Stimulated activated CD8-positive, alpha-beta memory T cell treated with anti-CD3 and anti-CD28 coated beads, Interleukin-15, amount 100 ng/mL, for 1 hour (primary cell): ENCODE data around the gene PPP1R10.

Experiments used
- DNase-seq: peaks from one replicate; pipeline ENCODE4 v3.0.0-alpha.2; 2020; ENCODE audit warnings: low read depth

The PPP1R10 gene

GRCh38 chr6:30598912-30599624 is 18.0 kb downstream of the PPP1R10 start:
- DNase-seq = no peak

DNA sequence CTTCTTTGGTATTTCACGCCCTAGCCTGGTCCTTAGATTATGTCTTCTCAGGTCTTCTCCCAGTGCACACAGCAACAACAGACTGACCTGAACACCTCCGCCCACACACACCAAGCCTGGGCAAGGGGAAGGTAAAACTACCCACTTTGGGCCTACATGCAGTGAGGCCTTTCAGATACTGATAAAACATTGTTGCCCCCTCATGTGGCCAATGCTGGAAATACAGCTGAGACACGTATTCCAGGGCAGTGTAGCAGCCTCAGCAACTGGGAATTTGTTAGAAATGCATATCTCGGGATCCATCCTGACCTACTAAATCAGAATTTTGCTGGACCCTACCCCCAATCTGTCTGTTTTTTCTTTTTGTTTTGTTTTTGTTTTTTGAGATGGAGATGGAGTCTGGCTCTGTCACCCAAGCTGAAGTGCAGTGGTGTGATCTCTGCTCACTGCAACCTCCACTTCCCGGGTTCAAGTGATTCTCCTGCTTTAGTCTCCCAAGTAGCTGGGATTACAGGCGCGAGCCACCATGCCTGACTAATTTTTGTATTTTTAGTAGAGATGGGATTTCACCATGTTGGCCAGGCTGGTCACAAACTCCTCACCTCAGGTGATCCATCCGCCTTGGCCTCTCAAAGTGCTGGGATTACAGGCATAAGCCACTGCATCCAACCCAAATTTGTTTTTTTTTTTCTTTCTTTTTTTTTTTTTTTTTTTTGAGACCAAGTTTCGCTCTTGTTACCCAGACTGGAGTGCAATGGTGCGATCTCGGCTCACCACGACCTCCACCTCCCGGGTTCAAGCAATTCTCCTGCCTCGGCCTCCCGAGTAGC is 19.5 kb downstream of the PPP1R10 start:
- DNase-seq = peak; percentile 81

DNA sequence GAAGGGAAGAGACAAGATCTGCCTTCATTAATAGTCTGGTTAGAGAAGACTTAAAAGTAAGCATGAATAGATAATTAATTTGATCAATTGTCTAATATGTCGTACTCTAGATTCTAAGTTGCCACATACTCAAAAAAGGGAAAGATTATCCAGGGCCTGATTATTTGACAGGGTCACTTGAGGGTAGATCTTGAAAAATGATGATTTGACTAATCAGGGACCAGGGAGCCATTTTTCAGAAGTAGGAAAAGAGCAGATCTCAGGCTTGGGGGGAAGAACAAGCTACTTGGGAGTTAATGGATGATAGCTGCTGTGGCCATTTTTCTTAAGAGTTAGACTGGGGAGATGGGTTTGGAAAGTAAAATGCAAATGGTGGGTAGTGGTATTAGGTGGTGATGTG is 24.8 kb downstream of the PPP1R10 start:
- DNase-seq = no peak

- no peak for DNase-seq
These were observed 26.0 kb downstream of the PPP1R10 start for GRCh38 chr6:30591008-30591407.

GRCh38 chr6:30590509-30590908 is 26.5 kb downstream of the PPP1R10 start:
- no peak for DNase-seq

DNA sequence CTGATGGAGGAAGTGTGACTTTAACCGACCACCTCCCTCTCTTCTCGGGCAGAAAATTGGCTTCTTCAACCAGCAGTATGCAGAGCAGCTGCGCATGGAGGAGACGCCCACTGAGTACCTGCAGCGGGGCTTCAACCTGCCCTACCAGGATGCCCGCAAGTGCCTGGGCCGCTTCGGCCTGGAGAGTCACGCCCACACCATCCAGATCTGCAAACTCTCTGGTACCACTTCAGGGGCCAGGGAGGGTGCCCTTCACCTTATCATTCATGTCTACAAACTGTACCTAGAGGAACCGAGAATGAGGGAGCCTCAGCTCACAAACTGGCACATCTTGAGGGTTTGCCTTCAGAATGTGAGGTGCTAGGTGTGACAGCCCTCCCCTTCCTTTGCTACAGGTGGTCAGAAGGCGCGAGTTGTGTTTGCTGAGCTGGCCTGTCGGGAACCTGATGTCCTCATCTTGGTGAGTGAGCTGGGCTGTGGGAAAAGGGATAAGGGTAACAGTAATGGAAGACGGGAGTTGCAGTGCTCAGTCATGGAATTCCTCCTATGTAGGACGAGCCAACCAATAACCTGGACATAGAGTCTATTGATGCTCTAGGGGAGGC is 27.2 kb downstream of the PPP1R10 start:
- no peak for DNase-seq

- no peak for DNase-seq
These were observed 33.1 kb downstream of the PPP1R10 start for GRCh38 chr6:30583921-30584320.

DNA sequence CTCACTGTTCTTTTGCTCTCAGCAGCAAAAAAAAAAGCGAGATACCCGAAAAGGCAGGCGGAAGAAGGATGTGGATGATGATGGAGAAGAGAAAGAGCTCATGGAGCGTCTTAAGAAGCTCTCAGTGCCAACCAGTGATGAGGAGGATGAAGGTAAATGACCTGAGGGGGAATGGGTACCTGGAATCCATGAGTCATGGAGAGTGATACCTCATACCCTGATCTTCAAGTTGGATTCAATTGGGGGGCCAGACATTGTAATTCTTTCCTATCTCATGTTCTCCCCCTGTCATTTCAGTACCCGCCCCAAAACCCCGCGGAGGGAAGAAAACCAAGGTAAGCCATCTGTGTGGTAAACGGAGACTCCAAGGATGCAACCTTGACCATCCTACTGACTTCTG is 39.0 kb downstream of the PPP1R10 start:
- no peak for DNase-seq

- DNase-seq = no peak
These were observed 43.9 kb downstream of the PPP1R10 start for GRCh38 chr6:30573113-30573512.

GRCh38 chr6:30572148-30572547 is 44.9 kb downstream of the PPP1R10 start:
- no peak for DNase-seq

DNA sequence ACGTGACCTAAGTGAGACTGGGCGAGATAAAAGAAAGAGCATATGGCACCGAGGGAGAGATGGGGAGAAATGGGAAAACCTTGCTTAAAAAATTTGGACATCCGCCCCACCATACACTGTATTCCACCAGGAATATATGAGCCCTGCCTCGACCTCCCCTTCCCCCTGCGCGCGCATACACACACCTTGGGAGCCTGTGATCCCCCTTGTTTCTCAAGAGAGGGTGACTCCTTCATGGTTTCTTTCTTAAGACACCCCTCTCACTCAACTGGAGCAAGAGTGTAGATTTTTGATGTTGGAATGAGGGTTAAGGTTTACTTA is 45.3 kb downstream of the PPP1R10 start:
- DNase-seq = no peak

- peak; percentile 99 for DNase-seq
These were observed 45.8 kb downstream of the PPP1R10 start, which contains the start of gene ABCF1 for GRCh38 chr6:30571075-30571761. Gene ABCF1, plus strand, starts transcription at chr6:30571442. Its CDS starts 46 bp downstream, at chr6:30571488.

DNA sequence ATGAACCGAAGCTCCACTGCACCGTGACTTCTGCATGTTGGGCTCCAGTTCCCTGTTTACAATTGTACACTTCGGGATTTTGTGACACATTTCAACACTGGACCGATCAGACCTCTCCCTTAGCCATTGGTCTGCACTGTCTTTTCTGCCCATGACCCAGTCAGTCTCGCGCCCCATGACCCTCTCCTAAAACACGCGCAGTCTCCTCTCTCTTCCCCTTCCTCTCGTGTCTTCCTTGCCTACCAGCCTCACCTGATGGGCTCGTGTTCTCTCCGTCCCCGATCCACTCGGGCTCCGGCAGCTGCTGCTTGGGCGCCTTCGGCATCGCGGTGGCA is 46.3 kb downstream of the PPP1R10 start:
- DNase-seq = no peak

- DNase-seq = no peak
These were observed 46.8 kb downstream of the PPP1R10 start for GRCh38 chr6:30570263-30570662.

DNA sequence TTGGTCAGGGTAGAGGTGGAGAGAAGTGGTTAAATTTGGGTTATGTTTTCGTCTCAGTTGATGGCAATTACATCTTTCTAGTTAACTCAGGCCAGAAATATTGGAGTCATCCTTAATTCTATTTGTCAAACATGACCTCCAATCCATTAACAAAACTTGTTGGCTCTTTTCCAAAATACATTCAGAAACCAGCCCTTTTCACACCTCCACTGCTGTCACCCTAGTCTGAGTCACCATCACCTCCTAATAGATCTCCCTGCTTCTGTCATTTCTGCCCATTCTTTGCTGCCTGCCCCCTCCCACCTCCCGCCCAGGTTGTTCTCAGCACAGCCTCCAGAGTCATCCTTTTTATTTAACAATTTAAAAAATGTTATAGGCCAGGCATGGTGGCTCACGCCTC is 48.8 kb downstream of the PPP1R10 start:
- DNase-seq = no peak

GRCh38 chr6:30565772-30566171 is 51.3 kb downstream of the PPP1R10 start:
- no peak for DNase-seq

DNA sequence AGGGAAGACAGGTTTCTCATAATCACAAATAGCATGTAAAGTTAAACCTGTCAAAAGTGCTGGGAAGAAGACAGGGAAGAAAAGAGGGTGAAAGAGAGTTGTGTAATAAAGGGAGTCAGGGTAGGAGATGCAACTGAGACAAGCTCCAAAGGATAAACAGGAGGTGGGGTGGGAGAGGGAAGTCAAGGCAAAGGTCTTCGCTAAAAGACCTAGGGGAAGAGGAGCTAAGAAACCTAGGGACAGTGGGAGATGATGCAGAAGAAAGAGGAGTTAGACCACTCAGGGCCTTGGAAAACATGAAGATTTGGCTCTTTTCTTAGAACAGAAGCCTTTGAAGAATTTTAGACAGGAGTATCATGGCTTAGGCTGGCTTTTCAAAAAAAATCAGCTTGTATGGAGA is 52.9 kb downstream of the PPP1R10 start:
- no peak for DNase-seq

- DNase-seq = no peak
These were observed 54.3 kb downstream of the PPP1R10 start for GRCh38 chr6:30562470-30563425.

- no peak for DNase-seq
These were observed 56.1 kb downstream of the PPP1R10 start for GRCh38 chr6:30560930-30561329.

GRCh38 chr6:30557683-30557981 is 59.4 kb downstream of the PPP1R10 start:
- DNase-seq = no peak

GRCh38 chr6:30556906-30557682 is 59.9 kb downstream of the PPP1R10 start, which contains the start of gene PRR3:
Gene PRR3, plus strand, starts transcription at chr6:30557295. Its CDS starts 50 bp downstream, at chr6:30557345.
- peak; percentile 67 for DNase-seq
